Thoracic aorta (tissue), 2 donors: ENCODE results near the gene HSPA12A. TPM values are rescaled to one million over a fixed set of nuclear protein-coding genes. Genes with fewer than 3 reads are reported as not detected.

Source experiments
- ATAC-seq: fragments of 150-250 bp; one replicate; pipeline ENCODE4 v1.8.0; 2017; ENCODE audit warnings: low read depth; ENCODE audit not compliant: insufficient number of reproducible peaks, low FRiP score
- DNase-seq: peaks from one replicate; pipeline ENCODE4 v3.0.0-alpha.2; 2020; ENCODE audit warnings: low spot score
- H3K27ac ChIP-seq, 2 donors: fragments of 200-600 bp; sonication (generic); 1 replicate in 1 of 2; 2 replicates in 1 of 2; pipeline ENCODE4 v1.5.1; 2016; ENCODE audit warnings: mild to moderate bottlenecking in 2 of 2, moderate library complexity in 2 of 2
- H3K27me3 ChIP-seq: fragments of 200-600 bp; sonication (generic); replicated peaks from 2 replicates; pipeline ENCODE4 v1.6.0; 2016; ENCODE audit warnings: mild to moderate bottlenecking; ENCODE audit not compliant: insufficient read depth
- H3K36me3 ChIP-seq: fragments of 200-600 bp; sonication (generic); one replicate; pipeline ENCODE4 v1.5.1; 2016
- H3K4me1 ChIP-seq, 2 donors: fragments of 200-600 bp; sonication (generic); 1 replicate in 1 of 2; 2 replicates in 1 of 2; pipeline versions ENCODE4 v1.5.1 to v1.6.0; 2016; ENCODE audit warnings: low read depth in 2 of 2, mild to moderate bottlenecking in 1 of 2; ENCODE audit not compliant: control insufficient read depth in 1 of 2
- H3K4me3 ChIP-seq: fragments of 200-600 bp; sonication (generic); 2 replicates; pipeline ENCODE4 v1.5.1; 2016; ENCODE audit warnings: mild to moderate bottlenecking
- H3K9me3 ChIP-seq: fragments of 200-600 bp; sonication (generic); 2 replicates; pipeline ENCODE4 v1.5.1; 2016
- CTCF ChIP-seq: fragments of 200-600 bp; sonication (generic); IDR thresholded peaks from one replicate; pipeline ENCODE4 v1.5.1; 2019; ENCODE audit warnings: antibody characterized with exemption
- total RNA-seq, 2 donors: library from RNA; depleted of rRNA; stranded (reverse); fragments of >200 nt; gene quantifications; one replicate each; pipeline versions ENCODE4 v1.1.0 to v1.2.3, GENCODE V29; 2016

Gene HSPA12A
- total RNA-seq, 2 donors from 2014 or later, result 10.2 to 13.6 TPM

- no peaks in the 10 kb centered on the region for H3K27me3 ChIP-seq
- peaks cover 6 to 31% of the 10 kb centered on the region in 2 donors for H3K4me1 ChIP-seq
- H3K4me3 ChIP-seq, result no peak overlapping the region
- no peaks in the 10 kb centered on the region for H3K9me3 ChIP-seq
- DNase-seq, result no peak
- TF ChIP-seq CTCF, result no peak
- ATAC-seq, result peak; percentile 83
- H3K27ac ChIP-seq, result peak overlapping the region; percentile 53 to 68
- H3K36me3 ChIP-seq, result no peaks in the 10 kb centered on the region
Observed at GRCh38 chr10:116756277-116756676, 13.9 kb upstream of the HSPA12A start.

DNA sequence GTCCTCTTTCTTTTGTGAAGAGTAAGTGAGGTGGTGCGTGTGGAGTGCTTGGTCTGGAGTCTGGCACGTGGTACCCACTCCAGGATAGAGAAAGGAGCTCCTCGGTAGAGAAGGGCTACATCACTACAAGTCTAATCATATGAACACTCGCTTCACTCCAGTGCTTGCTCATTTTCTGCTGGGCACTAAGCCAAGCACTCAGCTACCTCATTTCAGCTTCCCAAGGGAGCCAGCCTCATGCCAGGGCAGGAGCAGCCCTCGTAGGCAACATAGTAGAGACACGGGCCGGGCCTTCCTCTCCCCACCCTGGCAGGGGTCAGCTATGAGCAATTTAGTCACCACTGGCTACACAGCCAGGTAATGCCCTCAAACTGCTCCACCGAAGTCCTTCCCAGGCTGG lies 11.4 kb upstream of the HSPA12A start:
- DNase-seq (peak; percentile 48), ATAC-seq (peak; percentile 58)

DNA sequence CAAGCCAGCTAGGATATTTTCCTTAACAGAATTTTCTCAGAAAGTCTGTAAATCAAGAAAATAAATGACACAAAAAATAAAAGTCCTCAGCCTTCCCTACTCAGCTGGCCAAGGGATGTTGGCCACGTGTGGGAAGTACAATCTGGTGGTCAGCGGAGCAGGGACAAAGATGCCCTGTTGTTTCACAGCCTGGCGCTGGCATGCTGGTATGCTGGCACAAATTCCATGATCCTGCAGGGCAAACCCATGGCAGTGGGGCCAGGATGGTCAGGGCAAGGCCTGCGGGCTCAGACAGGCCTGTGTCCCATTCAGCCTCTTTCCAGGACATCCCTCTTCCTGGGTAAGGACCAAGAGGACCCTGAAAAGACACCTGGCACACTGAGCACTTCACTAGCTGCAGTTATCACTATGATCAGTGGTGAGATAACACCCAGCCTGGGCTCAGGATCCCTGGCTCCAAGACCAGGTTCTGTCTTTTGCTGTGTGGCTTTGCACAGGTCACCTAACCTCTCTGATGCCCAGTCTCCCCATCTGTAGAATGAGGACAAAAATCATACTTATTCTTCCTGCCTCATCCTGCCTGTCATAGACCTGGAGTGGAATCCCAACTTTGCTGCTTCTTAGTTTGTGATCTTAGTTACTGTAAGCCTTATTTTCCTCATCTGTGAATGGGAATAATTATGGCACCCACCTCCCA lies 10.8 kb upstream of the HSPA12A start:
- DNase-seq (no peak), ATAC-seq (no peak)
- peak overlapping the region in 1 of 2 donors; percentile 26 for H3K27ac ChIP-seq
- H3K4me1 ChIP-seq, result peaks cover 6 to 31% of the 10 kb centered on the region in 2 donors
- no peaks in the 10 kb centered on the region for H3K27me3 ChIP-seq
- no peaks in the 10 kb centered on the region for H3K36me3 ChIP-seq
- H3K9me3 ChIP-seq, result no peaks in the 10 kb centered on the region
- H3K4me3 ChIP-seq, result no peak overlapping the region
- no peak for TF ChIP-seq CTCF

More for the DNA sequence above, 11.4 kb upstream of the HSPA12A start:
- Histone ChIP-seq H3K4me1 (peaks cover 6 to 31% of the 10 kb centered on the region in 2 donors), H3K27me3 (no peaks in the 10 kb centered on the region), H3K9me3 (no peaks in the 10 kb centered on the region), H3K4me3 (no peak overlapping the region), H3K27ac (peak overlapping the region; percentile 5 to 26), H3K36me3 (no peaks in the 10 kb centered on the region)
- TF ChIP-seq CTCF, result no peak

GRCh38 chr10:116752563-116752962 lies 10.2 kb upstream of the HSPA12A start:
- no peaks in the 10 kb centered on the region for H3K27me3 ChIP-seq
- H3K36me3 ChIP-seq, result no peaks in the 10 kb centered on the region
- H3K27ac ChIP-seq, result no peak overlapping the region
- no peak overlapping the region for H3K4me3 ChIP-seq
- peaks cover 6 to 31% of the 10 kb centered on the region in 2 donors for H3K4me1 ChIP-seq
- TF ChIP-seq CTCF, result no peak
- H3K9me3 ChIP-seq, result no peaks in the 10 kb centered on the region
- DNase-seq, result no peak
- no peak for ATAC-seq

- Histone ChIP-seq H3K9me3 (no peaks in the 10 kb centered on the region), H3K27me3 (no peaks in the 10 kb centered on the region), H3K4me3 (no peak overlapping the region), H3K36me3 (no peaks in the 10 kb centered on the region), H3K4me1 (peaks cover 5 to 9% of the 10 kb centered on the region in 2 donors), H3K27ac (no peak overlapping the region)
- ATAC-seq, result no peak
- TF ChIP-seq CTCF, result no peak
- DNase-seq, result no peak
Observed at GRCh38 chr10:116748471-116748870, 6.1 kb upstream of the HSPA12A start.
